H7 (cell line): Measurements from ENCODE around the gene NR2F1-AS1. TPM values are rescaled to one million over a fixed set of nuclear protein-coding genes. Genes with fewer than 3 reads are reported as not detected.

ENCODE experiments used
- DNase-seq: peaks from one replicate; pipeline ENCODE4 v3.0.0; 2012
- H3K27me3 ChIP-seq: 2 replicates; pipeline ENCODE4 v1.6.0; 2011; ENCODE audit warnings: mild to moderate bottlenecking, low read length; ENCODE audit not compliant: control insufficient read depth, insufficient read depth
- H3K36me3 ChIP-seq: replicated peaks from 2 replicates; pipeline ENCODE4 v1.5.1; 2011; ENCODE audit warnings: low read length; ENCODE audit not compliant: control insufficient read depth, insufficient read depth
- H3K4me3 ChIP-seq: 2 replicates; pipeline ENCODE4 v1.5.1; 2011; ENCODE audit warnings: low read depth, mild to moderate bottlenecking, control low read depth, low read length, moderate library complexity; ENCODE audit not compliant: insufficient read depth
- total RNA-seq: library from RNA; depleted of rRNA; stranded (reverse); fragments of >200 nt; shearing (Covaris generic); gene quantifications from 2 replicates; pipeline ENCODE4 v1.2.3, GENCODE V29; 2014

NR2F1-AS1 gene
- total RNA-seq, 1 experiment from 2014 or later, result 1.1 TPM

DNA sequence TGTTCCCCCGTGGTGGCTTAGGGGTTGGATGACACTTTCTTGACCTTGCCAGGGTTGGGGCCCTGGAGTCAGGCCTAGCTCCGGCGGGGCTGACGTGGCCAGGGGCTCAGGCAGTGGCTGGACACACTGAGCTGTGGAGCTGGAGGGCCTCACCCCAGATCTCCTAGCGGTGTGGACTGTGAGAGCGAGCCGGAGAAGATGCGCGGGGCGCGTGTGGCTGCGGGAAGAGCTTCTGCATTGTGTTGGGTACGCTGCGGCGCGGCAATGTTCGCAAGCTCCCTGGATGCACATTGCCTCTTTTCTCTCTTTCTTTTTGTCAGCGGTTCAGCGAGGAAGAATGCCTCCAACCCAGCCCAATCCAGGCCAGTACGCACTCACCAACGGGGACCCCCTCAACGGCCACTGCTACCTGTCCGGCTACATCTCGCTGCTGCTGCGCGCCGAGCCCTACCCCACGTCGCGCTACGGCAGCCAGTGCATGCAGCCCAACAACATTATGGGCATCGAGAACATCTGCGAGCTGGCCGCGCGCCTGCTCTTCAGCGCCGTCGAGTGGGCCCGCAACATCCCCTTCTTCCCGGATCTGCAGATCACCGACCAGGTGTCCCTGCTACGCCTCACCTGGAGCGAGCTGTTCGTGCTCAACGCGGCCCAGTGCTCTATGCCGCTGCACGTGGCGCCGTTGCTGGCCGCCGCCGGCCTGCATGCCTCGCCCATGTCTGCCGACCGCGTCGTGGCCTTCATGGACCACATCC is 6.8 kb upstream of the NR2F1-AS1 start:
- Histone ChIP-seq H3K27me3 (peaks cover 93% of the 10 kb centered on the region), H3K36me3 (no peaks in the 10 kb centered on the region), H3K4me3 (peak overlapping the region; percentile 3; the same call in 1 of the 2 replicates)
- peak; percentile 79 for DNase-seq

- no peak for DNase-seq
- Histone ChIP-seq H3K36me3 (no peaks in the 10 kb centered on the region), H3K4me3 (no peak overlapping the region), H3K27me3 (peaks cover 93% of the 10 kb centered on the region)
Measured at GRCh38 chr5:93586736-93587596, 5.9 kb upstream of the NR2F1-AS1 start.

DNA sequence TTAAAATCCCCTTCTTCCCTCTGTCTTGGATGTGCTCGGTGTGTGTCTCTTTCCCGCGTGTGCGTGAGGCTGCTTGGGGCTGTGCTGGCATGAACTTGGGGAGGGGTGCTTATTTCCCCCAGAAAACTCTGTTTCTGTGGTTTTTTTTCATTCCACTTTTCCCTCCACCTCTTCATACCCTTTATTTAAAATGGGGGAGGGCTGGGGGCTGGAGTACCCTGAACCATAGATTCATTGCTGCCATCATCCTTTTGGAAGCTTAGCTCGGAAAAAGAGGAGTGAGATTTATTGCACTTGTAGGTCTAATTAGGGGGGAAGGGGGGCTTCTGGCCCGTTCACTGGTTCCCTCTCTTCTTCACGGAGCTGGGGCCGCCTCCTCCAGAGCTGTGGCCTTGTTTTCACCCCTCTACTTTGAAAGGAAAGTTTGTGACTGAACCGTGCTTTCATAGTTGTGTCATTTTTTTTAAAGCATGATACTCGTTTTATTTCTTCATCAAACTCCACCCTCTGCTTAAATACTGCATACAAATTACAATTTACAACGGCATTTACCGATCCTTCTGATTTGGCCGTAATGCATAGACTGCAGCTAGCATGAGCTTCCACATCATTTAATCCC is 4.9 kb upstream of the NR2F1-AS1 start:
- H3K4me3 ChIP-seq, result no peak overlapping the region
- H3K36me3 ChIP-seq, result no peaks in the 10 kb centered on the region
- DNase-seq, result peak; percentile 50
- peaks cover 89% of the 10 kb centered on the region for H3K27me3 ChIP-seq

GRCh38 chr5:93585041-93585766 is 4.2 kb upstream of the NR2F1-AS1 start:
- DNase-seq, result peak; percentile 88

GRCh38 chr5:93584596-93585040 is 3.6 kb upstream of the NR2F1-AS1 start:
- H3K4me3 ChIP-seq, result no peak overlapping the region; the same call in 1 of the 2 replicates
- H3K27me3 ChIP-seq, result peaks cover 89% of the 10 kb centered on the region
- peak; percentile 82 for DNase-seq
- H3K36me3 ChIP-seq, result no peaks in the 10 kb centered on the region

More at GRCh38 chr5:93585041-93585766, 4.2 kb upstream of the NR2F1-AS1 start:
- Histone ChIP-seq H3K4me3 (peak overlapping the region; percentile 25; the same call in 1 of the 2 replicates), H3K27me3 (peaks cover 89% of the 10 kb centered on the region), H3K36me3 (no peaks in the 10 kb centered on the region)

DNA sequence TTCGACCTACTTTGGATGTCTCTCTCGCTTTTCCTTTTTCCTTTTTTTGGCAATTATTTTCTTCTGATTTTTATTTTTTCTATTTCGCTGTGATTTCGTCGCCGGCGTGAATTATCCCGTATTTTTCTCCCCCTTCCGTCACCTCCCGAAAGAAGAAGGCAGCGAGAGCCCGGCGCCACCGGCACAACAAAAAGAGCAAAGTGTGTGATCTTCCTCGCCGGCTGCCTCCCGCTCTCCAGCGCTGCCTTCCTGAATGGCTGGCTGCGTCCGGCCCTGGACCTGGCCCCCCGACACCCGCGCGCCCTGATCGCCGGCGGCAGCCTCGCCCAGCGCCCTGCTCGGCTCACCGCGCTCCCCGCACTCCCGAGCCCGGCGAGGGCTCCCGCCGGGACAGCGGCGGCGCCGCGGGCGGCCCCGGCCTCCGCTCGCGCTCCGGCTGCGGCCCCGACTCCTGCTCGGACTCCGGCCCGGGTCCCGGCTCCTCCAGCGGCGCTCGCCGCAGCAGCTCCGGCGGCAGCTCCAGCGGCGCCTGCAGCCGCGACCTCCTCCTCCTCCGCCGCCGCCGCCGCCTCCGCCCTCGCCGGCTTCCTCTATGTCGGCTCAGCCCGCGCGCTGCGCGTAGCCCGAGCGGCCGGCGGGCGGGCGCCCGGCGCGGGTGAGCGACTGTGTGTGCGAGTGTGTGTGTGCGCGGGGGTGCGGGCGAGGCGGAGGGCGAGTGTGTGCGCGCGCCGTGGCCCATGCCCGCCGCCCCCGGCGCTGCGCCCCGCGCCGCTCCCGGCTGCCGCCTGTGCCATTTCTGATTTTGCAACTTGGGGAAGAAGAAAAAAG is 3.0 kb upstream of the NR2F1-AS1 start:
- DNase-seq, result peak; percentile 82
- Histone ChIP-seq H3K36me3 (no peaks in the 10 kb centered on the region), H3K27me3 (peaks cover 89% of the 10 kb centered on the region), H3K4me3 (peak overlapping the region; percentile 3; the same call in 1 of the 2 replicates)

DNA sequence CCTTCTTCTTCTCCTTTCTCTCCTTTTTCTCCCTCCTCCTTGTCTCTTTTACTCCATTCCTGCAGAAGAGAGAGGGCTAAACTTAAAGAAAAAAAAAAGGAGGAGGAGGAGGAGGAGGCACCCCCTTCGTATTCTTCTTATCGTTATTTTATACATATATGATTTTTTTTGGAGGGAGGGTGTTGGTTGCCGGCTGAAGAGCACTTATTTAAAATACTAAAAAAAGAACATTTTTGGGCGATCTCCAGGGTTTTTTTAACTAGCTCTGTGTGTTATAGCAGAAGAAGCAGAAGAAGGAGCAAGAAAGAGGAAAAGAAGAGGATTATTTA is 2.4 kb upstream of the NR2F1-AS1 start:
- H3K4me3 ChIP-seq, result no peak overlapping the region
- no peaks in the 10 kb centered on the region for H3K36me3 ChIP-seq
- H3K27me3 ChIP-seq, result peaks cover 89% of the 10 kb centered on the region
- DNase-seq, result no peak

GRCh38 chr5:93582677-93583438 is 1.8 kb upstream of the NR2F1-AS1 start, which contains the start of gene NR2F1:
Gene NR2F1, plus strand, starts transcription at chr5:93583222. Its CDS starts 1,802 bp downstream, at chr5:93585024.
- Histone ChIP-seq H3K27me3 (peaks cover 89% of the 10 kb centered on the region), H3K36me3 (no peaks in the 10 kb centered on the region), H3K4me3 (peak within 1 kb of the TSS; percentile 3; the same call in 1 of the 2 replicates)
- DNase-seq, result peak; percentile 76

GRCh38 chr5:93582167-93582462 is 1.1 kb upstream of the NR2F1-AS1 start:
- peaks cover 89% of the 10 kb centered on the region for H3K27me3 ChIP-seq
- no peak overlapping the region for H3K4me3 ChIP-seq
- H3K36me3 ChIP-seq, result no peaks in the 10 kb centered on the region
- no peak for DNase-seq

DNA sequence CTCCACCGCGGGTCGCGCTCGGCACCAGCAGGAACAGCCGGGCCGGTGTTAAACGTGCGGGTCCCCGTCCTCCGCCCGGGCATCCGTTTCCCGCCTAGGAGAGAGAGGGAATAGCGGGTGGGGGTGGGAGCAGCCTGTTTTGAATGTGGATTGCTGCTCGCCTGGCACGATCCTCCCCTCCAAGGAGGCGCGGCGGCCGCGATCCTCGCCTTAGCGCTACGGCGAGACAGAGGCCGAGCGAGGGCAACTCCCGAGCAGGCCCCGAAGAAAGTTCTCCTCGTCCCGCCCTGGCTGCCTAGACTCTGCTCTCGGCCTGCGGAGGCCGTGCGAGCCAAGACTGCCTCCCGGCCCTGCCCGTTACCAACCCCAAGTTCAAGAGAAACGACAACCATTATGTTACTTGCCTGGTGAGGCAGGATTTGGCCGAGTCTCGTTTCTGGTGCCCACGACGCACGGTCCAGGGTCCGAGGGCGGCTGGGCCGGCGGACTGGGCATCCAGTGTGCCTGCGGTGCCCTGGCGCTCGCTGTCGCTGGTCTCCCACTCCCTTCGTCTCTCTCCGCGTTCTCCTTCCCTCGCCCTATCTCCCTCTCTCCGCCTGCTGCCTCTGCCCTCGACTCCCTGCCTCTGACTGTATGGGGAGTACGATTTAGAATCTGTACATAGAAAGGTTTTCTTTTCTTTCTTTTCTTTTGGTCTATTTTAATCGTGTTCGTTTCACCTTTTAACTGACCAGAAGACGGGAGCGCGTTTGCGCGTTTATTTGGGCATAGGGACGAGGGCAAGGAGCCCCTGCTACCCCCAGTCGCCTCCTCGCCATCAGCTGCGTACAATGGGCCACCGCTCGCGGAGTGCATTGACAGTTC is 724 bp downstream of the NR2F1-AS1 start:
- Histone ChIP-seq H3K4me3 (peak overlapping the region; percentile 26), H3K27me3 (peaks cover 89% of the 10 kb centered on the region), H3K36me3 (no peaks in the 10 kb centered on the region)
- peak; percentile 77 for DNase-seq

- Histone ChIP-seq H3K36me3 (no peaks in the 10 kb centered on the region), H3K4me3 (peak overlapping the region; percentile 26), H3K27me3 (peaks cover 92% of the 10 kb centered on the region)
- no peak for DNase-seq
Measured at GRCh38 chr5:93579692-93580062, 1.3 kb downstream of the NR2F1-AS1 start.
